Activated CD4-positive, alpha-beta T cell treated with anti-CD3 and anti-CD28 coated beads, Interleukin-2, amount 50 U/mL, for 24 hours (primary cell): ENCODE measurements around the gene HAPLN3.

Experiments used
- DNase-seq, 2 donors: peaks; one replicate each; pipeline ENCODE4 v3.0.0-alpha.2; 2020; ENCODE audit warnings: low read depth in 1 of 2, low spot score in 1 of 2

The HAPLN3 gene

GRCh38 chr15:88832820-88833730 lies 62.3 kb downstream of the HAPLN3 start:
- DNase-seq = no peak

DNA sequence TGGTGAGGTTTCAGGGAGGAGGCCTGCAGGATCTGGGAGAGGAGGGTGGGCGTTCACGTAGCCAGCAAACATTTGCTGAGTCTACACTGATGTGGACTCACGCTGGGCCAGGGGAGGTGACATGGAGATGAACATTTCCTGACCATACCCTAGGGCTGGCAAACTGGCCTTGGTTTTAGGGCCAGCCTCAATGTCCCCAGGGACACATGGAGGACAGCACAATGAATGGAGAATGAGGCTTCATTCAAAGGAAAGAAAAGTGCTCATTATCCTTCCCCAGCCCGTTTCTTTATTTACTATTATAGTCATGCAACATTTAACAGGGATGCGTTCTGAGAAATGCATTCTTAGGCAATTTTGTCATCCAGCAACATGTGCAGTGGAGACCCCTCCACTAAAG lies 65.3 kb downstream of the HAPLN3 start:
- no peak for DNase-seq

DNA sequence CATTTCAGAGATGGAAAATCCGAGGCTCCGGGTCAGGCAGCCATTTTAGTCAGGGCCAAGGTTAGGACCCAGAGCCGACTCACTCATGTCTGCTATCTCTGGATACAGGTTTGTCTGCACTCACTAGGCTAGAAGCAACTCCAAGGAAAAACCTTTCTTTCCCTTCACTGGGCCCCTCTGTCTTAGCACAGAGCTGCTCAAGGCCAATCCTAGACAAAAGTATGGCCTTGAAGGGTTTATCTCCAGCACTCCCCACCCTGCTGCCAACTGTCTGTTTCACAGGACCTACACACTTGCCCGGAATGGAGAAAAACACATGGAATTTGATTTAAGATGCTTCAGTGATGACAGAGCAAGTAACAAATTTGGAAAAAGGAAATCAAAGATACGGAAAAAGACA lies 66.6 kb downstream of the HAPLN3 start:
- DNase-seq = no peak
